BJ (cell line): ENCODE measurements around the gene CORIN. TPM values are rescaled to one million over a fixed set of nuclear protein-coding genes. Genes with fewer than 3 reads are reported as not detected.
"Not testable (repeated sequence)": the region's sequence is repeated elsewhere in the genome, so short reads cannot be mapped to it uniquely, and the experiment has no call there.

Source experiments
- CTCF ChIA-PET: fragments of 350-600 bp; formaldehyde crosslinking; extraction: SDS; loops from one replicate; lab custom pipeline; 2021; ENCODE audit warnings: antibody characterized with exemption, inconsistent platforms; lab: Yijun Ruan, JAX
- POLR2A ChIA-PET: fragments of 300-600 bp; sonication (Branson Sonifier 250); formaldehyde crosslinking; extraction: SDS; loops from one replicate; lab custom pipeline; 2021; ENCODE audit warnings: antibody characterized with exemption; lab: Charles Lee
- DNase-seq: peaks from one replicate; pipeline ENCODE4 v3.0.0-alpha.2; 2011; ENCODE audit warnings: low read depth
- H3K27me3 ChIP-seq: 2 replicates; pipeline ENCODE4 v1.6.0; 2011; ENCODE audit warnings: low read length; ENCODE audit not compliant: control insufficient read depth, insufficient read depth
- H3K36me3 ChIP-seq: 2 replicates; pipeline ENCODE4 v1.5.1; 2011; ENCODE audit warnings: low read length; ENCODE audit not compliant: control insufficient read depth, insufficient read depth
- H3K4me3 ChIP-seq: 2 replicates; pipeline ENCODE4 v1.5.1; 2011; ENCODE audit warnings: low read depth, mild to moderate bottlenecking, control low read depth, low read length
- CTCF ChIP-seq: IDR thresholded peaks from 2 replicates; pipeline ENCODE4 v1.5.1; 2011; ENCODE audit warnings: low read depth, mild to moderate bottlenecking, control low read depth, inconsistent platforms, low read length, moderate library complexity; ENCODE audit not compliant: insufficient read depth
- polyA plus RNA-seq: library from polyadenylated mRNA; depleted of rRNA; stranded (reverse); fragments of >200 nt; gene quantifications from 2 replicates; pipeline ENCODE4 v1.2.3, GENCODE V29; 2011

Gene CORIN
- polyA plus RNA-seq, 1 experiment = 22.1 TPM

- CTCF ChIA-PET = no interaction called here
- H3K36me3 ChIP-seq = no peaks in the 10 kb centered on the region
- DNase-seq = no peak
- no peak overlapping the region for H3K4me3 ChIP-seq
- POLR2A ChIA-PET = no interaction called here
- no peaks in the 10 kb centered on the region for H3K27me3 ChIP-seq
- no peak for TF ChIP-seq CTCF
Observed at GRCh38 chr4:47771020-47771419, 66.8 kb downstream of the CORIN start.

- POLR2A ChIA-PET, DNase-seq, H3K27me3 ChIP-seq, H3K4me3 ChIP-seq, CTCF ChIA-PET, H3K36me3 ChIP-seq: not testable (repeated sequence)
Observed at GRCh38 chr4:47767956-47768355, 69.9 kb downstream of the CORIN start.

DNA sequence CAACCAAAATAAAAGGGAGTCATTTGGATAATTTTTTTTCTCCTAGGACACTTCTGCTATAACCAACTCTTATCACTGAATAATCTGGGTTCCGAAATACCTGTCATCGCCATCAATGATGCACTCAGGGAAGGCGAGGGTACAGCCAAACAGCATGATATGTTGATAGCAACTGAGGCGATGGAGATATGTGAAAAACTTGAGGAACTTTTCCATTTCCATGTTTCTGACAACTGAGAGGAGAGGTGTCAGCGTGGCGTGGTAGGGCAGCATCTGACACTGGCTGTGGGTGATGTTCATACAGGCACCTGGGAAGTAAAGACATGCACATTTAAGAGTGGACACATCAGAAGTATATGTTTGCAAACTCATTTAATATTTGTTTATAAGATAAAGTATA, 74.6 kb downstream of the CORIN start:
- DNase-seq = no peak
- TF ChIP-seq CTCF = no peak
- POLR2A ChIA-PET = no interaction called here
- Histone ChIP-seq H3K4me3 (no peak overlapping the region), H3K36me3 (no peaks in the 10 kb centered on the region), H3K27me3 (no peaks in the 10 kb centered on the region)
- CTCF ChIA-PET = no interaction called here

DNA sequence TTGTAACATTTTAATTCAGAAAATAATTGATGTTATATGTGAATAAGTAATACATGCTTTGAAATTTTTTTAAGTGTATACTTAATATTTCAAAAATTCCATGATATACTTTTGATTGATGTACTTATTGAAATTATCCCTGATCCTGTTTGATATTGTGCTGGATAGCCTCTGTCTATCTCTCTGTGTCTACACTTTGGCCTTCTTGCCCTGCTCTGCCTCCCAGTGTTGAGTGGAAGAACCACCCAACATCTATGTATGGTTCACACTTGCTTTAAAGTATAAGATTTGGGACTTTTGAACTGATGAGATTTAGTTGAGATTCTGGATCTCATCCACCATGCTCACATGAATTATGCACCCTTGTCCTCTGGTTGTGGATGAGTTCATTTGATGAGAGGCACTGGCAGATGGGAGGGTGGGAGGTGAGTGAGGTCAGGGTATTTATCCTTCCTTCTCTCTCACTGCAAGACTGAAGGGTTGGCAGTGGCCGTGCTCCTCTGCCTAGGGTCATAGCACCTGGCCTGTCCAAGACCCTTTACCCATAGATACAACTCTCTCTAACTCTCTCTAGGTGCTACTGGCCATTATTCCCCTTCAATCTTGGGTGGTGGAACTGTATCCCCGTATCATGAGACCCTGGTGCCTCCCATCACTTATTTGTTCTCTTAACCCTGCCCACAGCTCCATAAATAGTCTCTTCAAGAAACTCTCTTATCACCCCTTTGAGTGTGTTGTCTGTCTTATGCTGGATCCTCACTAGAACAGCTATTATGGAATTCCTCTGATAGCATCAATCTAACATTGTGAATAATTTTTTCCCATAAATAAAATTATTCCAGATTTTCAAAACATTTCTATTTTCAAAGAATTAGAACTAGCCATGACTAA, 75.2 kb downstream of the CORIN start:
- TF ChIP-seq CTCF = no peak
- ChIA-PET CTCF (no interaction called here), POLR2A (no interaction called here)
- DNase-seq = no peak
- Histone ChIP-seq H3K4me3 (no peak overlapping the region), H3K36me3 (no peaks in the 10 kb centered on the region), H3K27me3 (no peaks in the 10 kb centered on the region)

DNA sequence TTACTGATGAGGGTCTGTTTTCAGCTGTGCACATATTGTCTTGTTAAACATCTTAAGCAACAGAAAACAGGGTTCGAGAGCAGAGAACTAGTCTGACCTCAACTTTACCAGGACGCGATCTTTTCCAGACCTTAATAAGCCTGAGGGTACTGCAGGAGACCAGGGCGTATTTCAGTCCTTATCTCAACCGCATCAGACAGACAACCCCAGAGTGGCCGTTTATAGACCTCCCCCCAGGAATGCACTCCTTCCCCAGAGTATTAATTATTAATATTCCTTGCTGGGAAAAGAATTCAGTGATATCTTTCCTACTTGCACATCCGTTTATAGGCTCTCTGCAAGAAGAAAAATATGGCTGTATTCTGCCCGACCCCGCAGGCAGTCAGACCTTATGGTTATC, 84.6 kb downstream of the CORIN start:
- CTCF ChIA-PET, POLR2A ChIA-PET, H3K4me3 ChIP-seq, DNase-seq, H3K27me3 ChIP-seq, H3K36me3 ChIP-seq: not testable (repeated sequence)

DNA sequence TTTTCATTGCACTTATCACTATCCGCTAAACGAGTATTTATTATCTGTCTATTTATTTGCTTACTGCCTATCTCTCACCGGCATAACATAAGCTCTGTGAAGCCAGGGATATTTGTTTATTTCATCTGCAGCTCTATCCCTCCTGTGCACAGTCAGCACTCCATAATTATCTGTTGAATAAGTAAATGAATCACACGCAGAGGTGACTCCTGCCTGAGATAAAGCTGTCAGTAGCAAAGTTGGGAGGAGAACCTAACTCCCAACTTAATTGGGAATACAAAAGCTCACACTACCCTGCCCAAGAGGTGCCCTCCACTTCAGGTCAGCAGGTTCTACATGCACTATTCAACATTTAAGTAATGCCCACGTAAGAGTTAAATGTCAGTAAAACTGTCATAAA, 85.7 kb downstream of the CORIN start:
- CTCF ChIA-PET = interaction anchor here (0.6 kb wide), 1 partner anchor 84 kb away, joined by 3 read pairs; no protein-coding TSS in a partner anchor
- DNase-seq = no peak
- TF ChIP-seq CTCF = no peak
- POLR2A ChIA-PET = no interaction called here
- H3K4me3 ChIP-seq = no peak overlapping the region
- no peaks in the 10 kb centered on the region for H3K36me3 ChIP-seq
- no peaks in the 10 kb centered on the region for H3K27me3 ChIP-seq
